H1 (cell line): Measurements from ENCODE around the gene USH1C. TPM values are rescaled to one million over a fixed set of nuclear protein-coding genes. Genes with fewer than 3 reads are reported as not detected.

Experiments used
- CTCF ChIA-PET: fragments of 300-600 bp; sonication (Branson Sonifier 250); formaldehyde crosslinking; loops from one replicate; lab custom pipeline; 2021; ENCODE audit not compliant: partially characterized antibody; lab: Charles Lee
- POLR2A ChIA-PET: fragments of 300-600 bp; sonication (Branson Sonifier 250); formaldehyde crosslinking; loops from one replicate; lab custom pipeline; 2021; ENCODE audit warnings: inconsistent platforms; ENCODE audit not compliant: partially characterized antibody; lab: Charles Lee
- DNase-seq, 2 experiments: peaks; one replicate each; pipeline versions ENCODE4 v3.0.0 to v3.0.0-alpha.2; 2010 to 2022; ENCODE audit warnings: low spot score in 2 of 2, low read depth in 1 of 2, mixed read lengths in 1 of 2
- FAIRE-seq: peaks from 2 replicates; lab custom pipeline; 2011; peaks lifted over from hg19 to GRCh38; lab: Jason Lieb, UNC
- H2AFZ ChIP-seq: 2 replicates; pipeline ENCODE4 v1.8.1; 2012; ENCODE audit warnings: low read length, inconsistent platforms
- H2AK5ac ChIP-seq: 2 replicates; pipeline ENCODE4 v1.6.1; 2013; ENCODE audit warnings: low read depth, low read length
- H2BK120ac ChIP-seq: replicated peaks from 2 replicates; pipeline ENCODE3; 2013; ENCODE audit warnings: low read depth, low read length, inconsistent platforms
- H2BK12ac ChIP-seq: 2 replicates; pipeline ENCODE4 v1.6.1; 2013; ENCODE audit warnings: low read depth, low read length
- H2BK15ac ChIP-seq: 2 replicates; pipeline ENCODE4 v1.6.1; 2013; ENCODE audit warnings: low read length
- H2BK20ac ChIP-seq: 2 replicates; pipeline ENCODE4 v1.6.1; 2013; ENCODE audit warnings: low read length
- H2BK5ac ChIP-seq: 2 replicates; pipeline ENCODE4 v1.6.1; 2013; ENCODE audit warnings: low read depth, low read length
- H3K14ac ChIP-seq: 2 replicates; pipeline ENCODE4 v1.6.1; 2013; ENCODE audit warnings: inconsistent platforms; ENCODE audit not compliant: insufficient read length
- H3K18ac ChIP-seq: 2 replicates; pipeline ENCODE4 v1.6.1; 2013; ENCODE audit warnings: low read length; ENCODE audit errors: extremely low read depth
- H3K23ac ChIP-seq: 2 replicates; pipeline ENCODE4 v1.6.1; 2013; ENCODE audit warnings: inconsistent platforms; ENCODE audit not compliant: insufficient read length
- H3K23me2 ChIP-seq: 2 replicates; pipeline ENCODE4 v1.6.1; 2013; ENCODE audit warnings: low read depth, low read length
- H3K27ac ChIP-seq: 2 replicates; pipeline ENCODE4 v1.6.1; 2011; ENCODE audit warnings: low read depth, low read length, inconsistent platforms
- H3K27me3 ChIP-seq, 4 experiments: replicated peaks in 1 of 4; 1 replicate in 1 of 4; 2 replicates in 3 of 4; pipeline versions ENCODE4 v1.6.1 to v1.8.1; 2011 to 2013; ENCODE audit warnings: low read length in 3 of 4, mild to moderate bottlenecking in 3 of 4, inconsistent platforms in 2 of 4, mixed read lengths in 2 of 4, moderate library complexity in 1 of 4; ENCODE audit not compliant: control insufficient read depth in 3 of 4, insufficient read depth in 3 of 4; ENCODE audit errors: extremely low read depth in 1 of 4
- H3K36me3 ChIP-seq, 4 experiments: 2 replicates each; pipeline versions ENCODE4 v1.6.1 to v1.8.1; 2011 to 2013; ENCODE audit warnings: mild to moderate bottlenecking in 4 of 4, low read length in 3 of 4, moderate library complexity in 2 of 4, control low read depth in 1 of 4, inconsistent platforms in 1 of 4; ENCODE audit not compliant: insufficient read depth in 4 of 4, control insufficient read depth in 2 of 4
- H3K4ac ChIP-seq: replicated peaks from 2 replicates; pipeline ENCODE3; 2013; ENCODE audit warnings: low read length, low read depth, mixed read lengths, inconsistent platforms; ENCODE audit not compliant: insufficient read length
- H3K4me1 ChIP-seq, 4 experiments: replicated peaks in 1 of 4; 1 replicate in 1 of 4; 2 replicates in 3 of 4; pipeline versions ENCODE4 v1.6.1 to v1.8.1; 2011 to 2013; ENCODE audit warnings: low read length in 3 of 4, inconsistent platforms in 2 of 4, mixed read lengths in 1 of 4; ENCODE audit not compliant: insufficient read depth in 4 of 4, control insufficient read depth in 3 of 4
- H3K4me2 ChIP-seq, 2 experiments: 2 replicates each; pipeline versions ENCODE4 v1.6.1 to v1.8.1; 2011 to 2013; ENCODE audit warnings: low read depth in 2 of 2, low read length in 2 of 2, control low read depth in 1 of 2, inconsistent platforms in 1 of 2, mild to moderate bottlenecking in 1 of 2; ENCODE audit not compliant: insufficient read depth in 1 of 2
- H3K4me3 ChIP-seq, 4 experiments: fragments of 200-600, 300-600 bp in 1 of 4; sonication (generic), shearing (Covaris generic), sonication (Bioruptor Twin) in 1 of 4; 2 replicates each; pipeline versions ENCODE4 v1.5.1 to v1.8.1; 2011 to 2016; ENCODE audit warnings: low read length in 4 of 4, low read depth in 3 of 4, control low read depth in 2 of 4, inconsistent platforms in 2 of 4, mild to moderate bottlenecking in 2 of 4, mixed read lengths in 1 of 4, moderate library complexity in 1 of 4; ENCODE audit not compliant: insufficient read depth in 2 of 4; ENCODE audit errors: extremely low read depth in 1 of 4
- H3K56ac ChIP-seq: replicated peaks from 2 replicates; pipeline ENCODE3; 2013; ENCODE audit warnings: low read depth, mild to moderate bottlenecking, mixed read lengths, low read length, inconsistent platforms; ENCODE audit not compliant: insufficient read length
- H3K79me1 ChIP-seq: 2 replicates; pipeline ENCODE4 v1.6.1; 2013; ENCODE audit warnings: low read depth, low read length, control low read depth
- H3K79me2 ChIP-seq, 2 experiments: 2 replicates each; pipeline versions ENCODE4 v1.6.1 to v1.8.1; 2012 to 2013; ENCODE audit warnings: low read length in 2 of 2, mild to moderate bottlenecking in 2 of 2, inconsistent platforms in 1 of 2; ENCODE audit not compliant: insufficient read depth in 2 of 2, control insufficient read depth in 1 of 2
- H3K9ac ChIP-seq, 4 experiments: replicated peaks in 1 of 4; 1 replicate in 1 of 4; 2 replicates in 3 of 4; pipeline versions ENCODE4 v1.6.1 to v1.8.1; 2011 to 2013; ENCODE audit warnings: low read depth in 3 of 4, low read length in 3 of 4, control low read depth in 2 of 4, mild to moderate bottlenecking in 2 of 4, moderate library complexity in 2 of 4, inconsistent platforms in 1 of 4; ENCODE audit errors: extremely low read depth in 1 of 4
- H3K9me3 ChIP-seq, 2 experiments: 2 replicates each; pipeline versions ENCODE4 v1.6.1 to v1.8.1; 2012 to 2013; ENCODE audit warnings: mild to moderate bottlenecking in 2 of 2, moderate library complexity in 2 of 2, control low read depth in 1 of 2, inconsistent platforms in 1 of 2, low read depth in 1 of 2, low read length in 1 of 2, mixed read lengths in 1 of 2; ENCODE audit not compliant: insufficient read depth in 2 of 2
- H4K20me1 ChIP-seq, 2 experiments: replicated peaks in 1 of 2; 2 replicates each; pipeline versions ENCODE3 to v1.8.1; 2011 to 2013; ENCODE audit warnings: inconsistent platforms in 2 of 2, low read length in 2 of 2, mild to moderate bottlenecking in 1 of 2; ENCODE audit not compliant: insufficient read depth in 2 of 2, control insufficient read depth in 1 of 2
- H4K5ac ChIP-seq: 2 replicates; pipeline ENCODE4 v1.6.1; 2013; ENCODE audit warnings: low read length, low read depth, mixed read lengths, inconsistent platforms; ENCODE audit not compliant: insufficient read length
- H4K8ac ChIP-seq: 2 replicates; pipeline ENCODE4 v1.8.0; 2013; ENCODE audit warnings: mild to moderate bottlenecking, moderate library complexity, low read length, inconsistent platforms; ENCODE audit not compliant: insufficient read depth; ENCODE audit errors: extremely low read depth
- H4K91ac ChIP-seq: replicated peaks from 2 replicates; pipeline ENCODE3; 2013; ENCODE audit warnings: low read length, mixed read lengths, inconsistent platforms; ENCODE audit not compliant: insufficient read length
- ASH2L ChIP-seq: fragments of 200-600, 300-600 bp; sonication (generic); IDR thresholded peaks from one replicate; pipeline ENCODE4 v1.7.1; 2017; ENCODE audit warnings: low read length
- BACH1 ChIP-seq: IDR thresholded peaks from 2 replicates; pipeline ENCODE4 v1.6.1; 2012; ENCODE audit warnings: low read length, improper control_type of control experiment
- EZH2 ChIP-seq: fragments of 200-600 bp; sonication (generic); IDR thresholded peaks from 2 replicates; pipeline ENCODE4 v1.7.1; 2012; ENCODE audit warnings: low read depth, mild to moderate bottlenecking, moderate library complexity, low read length, inconsistent platforms; ENCODE audit not compliant: severe bottlenecking
- POU5F1 ChIP-seq: IDR thresholded peaks from 2 replicates; pipeline ENCODE4 v1.6.1; 2011; ENCODE audit warnings: low read depth, mild to moderate bottlenecking, low read length, moderate library complexity
- SIX5 ChIP-seq: IDR thresholded peaks from 2 replicates; pipeline ENCODE4 v1.6.1; 2011; ENCODE audit warnings: mild to moderate bottlenecking, low read depth, low read length
- SP1 ChIP-seq: IDR thresholded peaks from 2 replicates; pipeline ENCODE4 v1.6.1; 2011; ENCODE audit warnings: low read depth, low read length
- WGBS, 2 experiments: shearing (Covaris generic) in 1 of 2; methylation state at CpG; one replicate each; pipeline versions ENCODE4 v1.1.6 to v1.1.7; 2013 to 2015; ENCODE audit warnings: low lambda C conversion rate in 2 of 2, mixed read lengths in 2 of 2, inconsistent platforms in 1 of 2, low coverage in 1 of 2, missing lambda C conversion rate in 1 of 2; ENCODE audit not compliant: insufficient replicate concordance in 2 of 2, insufficient coverage in 1 of 2, insufficient read length in 1 of 2; ENCODE audit errors: extremely low coverage in 1 of 2, missing lambda C conversion rate in 1 of 2; 5-methylcytosine and 5-hydroxymethylcytosine counted together
- polyA plus RNA-seq, 7 experiments: library from polyadenylated mRNA; depleted of rRNA in 3 of 7; stranded (reverse) in 5 of 7; unstranded in 2 of 7; fragments of >200 nt in 5 of 7; fragments of 200-250 nt in 2 of 7; gene quantifications; 1 replicate in 5 of 7; 2 replicates in 1 of 7; 4 replicates in 1 of 7; pipeline versions ENCODE4 v1.2.1 to v1.2.3, GENCODE V29; 2011 to 2013; ENCODE audit warnings: missing spikeins in 2 of 7, mixed read lengths in 2 of 7
- total RNA-seq: library from RNA; stranded (reverse); fragmentation: NEBNext Ultra II Directional; extraction: Animal tissue kit (Norgen Biotek cat#: 25700); gene quantifications from 2 replicates; pipeline ENCODE4 v1.2.1, GENCODE V29; 2021

USH1C gene
- total and polyA plus RNA-seq, 2 of the 8 experiments (the other 6 are each of a cell fraction or from before 2014, with no cell fraction given) = 1.3 to 1.6 TPM

DNA sequence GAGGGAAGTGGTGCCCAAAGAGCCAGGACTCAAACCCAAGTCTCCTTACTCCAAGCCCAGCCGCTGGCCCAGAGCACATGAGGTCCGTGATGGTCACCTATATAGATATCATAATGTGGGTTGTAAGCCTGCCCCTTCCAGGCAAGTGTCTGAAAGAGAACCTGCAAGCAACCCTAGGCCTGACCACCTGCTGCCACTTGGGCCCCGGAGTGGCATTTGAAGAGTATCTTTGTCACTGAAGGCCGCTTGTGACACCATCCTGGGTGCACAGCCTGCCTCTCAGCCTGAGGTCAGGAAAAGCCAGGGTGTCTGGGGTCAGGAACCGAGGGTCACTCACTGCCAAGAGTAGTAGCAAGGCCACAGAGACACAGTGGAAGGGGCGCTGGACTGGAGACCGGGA lies 35.2 kb upstream of the USH1C start:
- Histone ChIP-seq H4K5ac (no peak overlapping the region), H2BK5ac (no peak overlapping the region), H3K27me3 (no peaks in the 10 kb centered on the region), H4K20me1 (peaks cover 0 to 2% of the 10 kb centered on the region in 2 experiments), H3K23ac (no peak overlapping the region), H3K4me3 (no peak overlapping the region), H3K27ac (no peak overlapping the region), H3K4me2 (no peak overlapping the region), H3K9me3 (no peaks in the 10 kb centered on the region; a peak in 1 of 4 replicates), H3K18ac (no peak overlapping the region), H3K79me1 (no peaks in the 10 kb centered on the region), H2AK5ac (no peak overlapping the region), H2AFZ (no peak overlapping the region), H2BK15ac (no peak overlapping the region), H4K91ac (no peak overlapping the region), H2BK20ac (no peak overlapping the region), H3K23me2 (no peaks in the 10 kb centered on the region), H4K8ac (peak overlapping the region; percentile 22), H3K56ac (no peak overlapping the region), H3K79me2 (no peaks in the 10 kb centered on the region), H3K4me1 (peaks cover 0 to 12% (median 3%) of the 10 kb centered on the region in 4 experiments), H2BK120ac (no peak overlapping the region), H3K36me3 (no peaks in the 10 kb centered on the region), H2BK12ac (no peak overlapping the region), H3K14ac (no peak overlapping the region), H3K9ac (no peak overlapping the region), H3K4ac (no peak overlapping the region)
- CTCF ChIA-PET = interaction anchor here (0.8 to 6.1 kb wide), 4 partner anchors 10 to 23 kb away, joined by 3 to 54 read pairs (median 4); no protein-coding TSS in a partner anchor
- POLR2A ChIA-PET = no interaction called here
- no peak for FAIRE-seq
- DNase-seq = no peak
- TF ChIP-seq BACH1 (no peak), SP1 (no peak), SIX5 (no peak), POU5F1 (no peak), ASH2L (no peak), EZH2 (no peak)
- WGBS, 2 experiments = 95% methylated on average over 7 of the region's 7 CpGs; no CpG with 5 or more reads in 1 of the 2 experiments
